Measurements from ENCODE around the gene SLC66A2.
"Not testable (repeated sequence)": the region's sequence is repeated elsewhere in the genome, so short reads cannot be mapped to it uniquely, and the experiment has no call there.

SLC66A2 gene

DNA sequence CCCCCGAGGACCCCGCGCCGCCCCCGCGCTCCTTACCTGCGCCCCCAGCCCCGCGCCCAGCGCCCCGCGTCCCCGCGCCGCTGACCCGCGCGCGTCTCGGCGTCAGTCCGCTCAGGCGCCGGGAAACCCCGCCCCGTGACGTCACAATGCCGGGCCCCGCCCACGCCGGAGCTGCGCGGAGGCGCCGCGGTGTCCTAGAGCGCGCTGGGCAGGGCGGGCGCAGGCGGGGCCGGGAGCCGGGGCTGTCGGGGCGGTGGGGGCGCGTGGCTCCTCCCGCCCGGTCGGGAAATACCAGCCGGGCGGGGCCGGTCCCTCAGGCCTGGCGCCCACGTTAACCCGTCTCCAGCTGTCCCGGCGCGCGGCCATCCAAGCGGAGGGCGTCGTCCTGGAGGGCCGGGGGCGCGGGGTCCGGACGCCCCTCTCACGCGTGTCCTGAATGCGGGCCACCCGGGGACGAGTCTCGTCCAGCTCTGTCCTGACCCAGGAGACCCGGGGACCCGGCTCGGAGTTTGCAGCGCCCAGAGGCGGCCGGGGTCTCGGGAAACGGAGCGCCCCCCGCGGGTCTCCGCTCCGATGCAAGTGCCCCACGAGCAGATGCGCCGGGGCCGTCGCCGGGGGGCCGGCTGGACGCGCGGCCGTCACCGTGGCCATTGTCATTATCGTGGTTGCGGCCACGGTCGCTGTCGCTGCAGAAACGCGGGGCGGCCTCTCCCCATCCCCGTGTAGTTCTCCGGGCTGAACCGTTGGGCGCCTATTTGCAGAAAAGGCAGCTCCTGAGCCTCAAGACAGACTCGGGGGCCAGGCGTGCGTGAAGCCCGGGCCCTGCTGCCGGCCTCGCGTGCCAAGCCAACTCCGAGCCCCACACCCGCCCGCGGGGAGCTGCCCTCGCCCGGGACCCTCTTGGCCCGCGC lies at the start of gene SLC66A2:
SLC66A2 (minus strand) TSS at position 109 of the 911 bp plus-strand sequence. CDS start 727 bp downstream, outside the sequence.
- peak; percentile 92 to 93 for DNase-seq (ENCODE audit: low read depth in 2 of 2)

- no peak for DNase-seq (ENCODE audit: low read depth in 2 of 2)
These were observed 49.4 kb upstream of the SLC66A2 start for GRCh38 chr18:80000877-80001276.

DNA sequence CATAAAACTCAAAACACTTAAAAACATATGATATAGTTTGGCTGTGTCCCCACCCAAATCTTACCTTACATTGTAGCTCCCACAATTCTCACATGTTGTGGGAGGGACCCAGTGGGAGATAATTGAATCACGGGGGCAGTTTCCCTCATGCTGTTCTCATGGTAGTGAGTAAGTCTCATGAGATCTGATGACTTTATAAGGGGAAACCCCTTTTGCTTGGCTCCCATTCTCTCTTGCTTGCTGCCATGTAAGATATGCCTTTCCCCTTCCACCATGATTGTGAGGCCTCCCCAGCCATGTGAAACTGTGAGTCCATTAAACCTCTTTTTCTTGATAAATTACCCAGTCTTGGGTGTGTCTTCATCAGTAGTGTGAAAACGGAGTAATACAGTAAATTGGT lies 48.2 kb upstream of the SLC66A2 start:
- not testable (repeated sequence) for DNase-seq (ENCODE audit: low read depth in 2 of 2)

DNA sequence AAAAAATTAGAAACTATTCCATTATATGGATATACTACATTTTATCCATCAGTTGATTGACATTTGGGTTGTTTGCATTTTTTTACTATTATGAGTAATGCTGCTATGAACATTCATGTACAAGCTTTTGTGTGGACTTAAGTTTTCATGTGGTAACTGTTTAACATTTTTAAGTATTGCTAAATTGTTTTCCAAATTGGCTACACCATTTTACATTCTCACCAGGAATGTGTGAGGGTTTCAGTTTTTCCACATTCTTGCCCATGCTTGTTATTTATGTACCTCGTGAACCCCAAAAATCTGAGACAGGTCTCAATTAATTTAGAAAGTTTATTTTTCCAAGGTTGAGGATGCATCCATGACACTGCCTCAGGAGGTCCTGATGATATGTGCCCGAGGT lies 40.0 kb upstream of the SLC66A2 start:
- DNase-seq (ENCODE audit: low read depth in 2 of 2): no peak

GRCh38 chr18:79989195-79989497 lies 37.7 kb upstream of the SLC66A2 start:
- no peak for DNase-seq (ENCODE audit: low read depth in 2 of 2)

GRCh38 chr18:79988451-79989194 lies 37.2 kb upstream of the SLC66A2 start, which contains the start of gene TXNL4A:
TSS of gene TXNL4A (minus strand) at chr18:79988563. CDS start at chr18:79988392, 171 bp downstream.
- DNase-seq (ENCODE audit: low read depth in 2 of 2): peak; percentile 73 to 80

DNA sequence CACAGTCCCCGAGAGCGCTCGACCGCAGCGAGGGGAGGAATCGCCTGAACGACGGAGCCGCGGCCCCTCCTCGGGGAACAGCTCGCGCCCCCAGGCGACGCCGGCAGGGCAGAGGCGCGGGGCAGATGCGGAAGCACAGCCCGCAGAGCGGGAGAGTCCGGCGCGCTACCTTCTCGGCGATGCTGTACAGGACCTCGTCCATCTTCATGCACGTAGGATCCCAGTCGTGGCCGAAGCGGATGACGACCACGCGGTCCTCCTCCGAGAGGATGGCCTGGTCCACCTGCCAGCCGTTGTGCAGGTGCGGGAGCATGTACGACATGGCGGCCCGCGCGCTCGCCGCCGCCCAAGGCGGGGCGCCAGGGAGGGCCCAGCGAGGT lies 36.6 kb upstream of the SLC66A2 start:
- peak; percentile 33 to 48 for DNase-seq (ENCODE audit: low read depth in 2 of 2)

DNA sequence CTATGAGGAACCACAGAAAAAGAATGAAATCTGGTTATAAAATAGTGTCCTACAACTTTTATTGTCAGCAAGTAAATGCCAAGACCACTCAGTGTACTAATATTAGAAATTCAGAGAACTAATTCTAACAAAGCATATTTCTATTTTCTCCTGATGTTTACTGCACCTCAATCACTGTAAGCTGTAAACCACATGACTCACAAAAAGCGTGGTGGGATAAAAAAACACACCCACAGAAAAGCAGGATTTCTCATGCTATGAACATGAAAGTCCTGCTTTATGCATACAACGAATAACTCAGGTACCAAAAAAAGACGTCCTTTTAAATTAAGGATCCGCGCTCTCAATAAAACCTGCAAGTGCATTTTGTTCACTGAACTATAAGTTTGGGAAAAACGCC lies 36.1 kb upstream of the SLC66A2 start:
- no peak for DNase-seq (ENCODE audit: low read depth in 2 of 2)

DNA sequence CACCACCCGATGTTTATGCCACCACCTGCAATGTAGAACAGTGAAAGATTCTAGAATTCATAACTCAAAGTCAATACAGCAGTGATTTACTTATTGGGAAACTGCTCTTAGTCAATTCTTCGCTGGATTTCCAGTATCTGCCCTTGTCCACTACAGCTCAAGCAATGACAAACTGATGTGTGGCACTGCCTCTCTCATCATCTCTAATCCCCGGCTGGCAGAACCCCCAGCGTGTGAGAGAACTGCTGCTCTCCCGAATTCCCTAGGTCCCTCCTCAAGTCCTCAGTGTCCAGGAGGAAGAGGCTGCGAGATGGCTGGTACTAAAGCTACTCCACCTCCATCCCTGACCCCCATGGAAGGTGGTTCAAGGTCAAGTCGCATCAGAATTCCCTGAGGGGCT lies 35.3 kb upstream of the SLC66A2 start:
- no peak for DNase-seq (ENCODE audit: low read depth in 2 of 2)

DNA sequence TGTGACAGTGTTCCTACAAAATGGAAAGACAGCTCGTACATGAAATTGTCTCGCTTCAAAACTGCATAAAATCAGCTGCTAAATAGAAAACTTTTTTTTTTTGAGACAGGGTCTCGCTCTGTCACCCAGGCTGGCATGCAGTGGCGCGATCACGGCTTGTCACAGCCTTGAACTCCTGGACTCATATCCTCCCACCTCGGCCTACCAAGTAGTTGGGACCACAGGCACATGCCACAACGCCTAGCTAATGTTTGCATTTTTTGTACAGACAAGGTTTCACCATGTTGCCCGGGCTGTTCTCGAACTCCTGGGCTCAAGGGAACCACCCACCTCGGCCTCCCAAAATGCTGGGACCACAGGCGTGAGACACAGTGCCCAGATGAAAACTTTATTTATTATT lies 33.7 kb upstream of the SLC66A2 start:
- no peak for DNase-seq (ENCODE audit: low read depth in 2 of 2)

- DNase-seq (ENCODE audit: low read depth in 2 of 2): no peak
These were observed 32.3 kb upstream of the SLC66A2 start for GRCh38 chr18:79983793-79984192.

DNA sequence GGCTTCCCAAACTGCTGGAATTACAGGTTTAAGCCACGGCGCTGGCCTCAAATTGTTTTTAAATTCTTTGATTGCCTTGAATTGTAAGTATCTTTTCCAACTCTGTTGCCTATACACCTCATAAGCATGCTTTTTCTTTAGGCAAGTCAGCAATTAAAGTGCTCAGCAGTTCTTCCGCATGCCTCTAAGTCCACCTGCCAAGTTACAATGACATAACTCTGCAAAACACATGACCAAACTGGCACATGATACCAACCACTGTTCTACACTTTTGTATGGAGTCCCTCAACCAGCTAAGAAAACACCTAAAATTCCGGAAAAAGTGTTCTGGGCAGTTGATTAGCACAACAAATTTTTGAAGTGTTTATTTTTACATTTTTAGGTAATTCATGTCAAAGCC lies 31.8 kb upstream of the SLC66A2 start:
- no peak for DNase-seq (ENCODE audit: low read depth in 2 of 2)

DNA sequence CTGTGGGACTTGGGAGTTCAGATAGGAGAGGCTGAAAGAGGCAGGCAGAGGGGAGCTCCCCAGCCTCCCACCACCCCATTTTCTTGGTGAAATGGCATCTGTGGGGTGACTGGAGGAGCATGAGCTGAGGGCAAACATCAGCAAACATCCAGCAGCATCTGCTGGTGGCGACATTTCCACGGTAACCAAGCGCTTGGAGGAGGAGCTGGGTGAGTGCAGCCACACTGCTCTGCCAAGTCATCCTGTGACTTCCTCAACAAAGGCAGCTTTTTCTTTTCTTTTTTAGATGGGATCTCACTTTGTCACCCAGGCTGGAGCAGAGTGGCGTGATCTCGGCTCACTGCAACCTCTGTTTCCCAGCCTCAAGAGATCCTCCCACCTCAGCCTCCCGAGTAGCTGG lies 31.3 kb upstream of the SLC66A2 start:
- DNase-seq (ENCODE audit: low read depth in 2 of 2): no peak

- no peak for DNase-seq (ENCODE audit: low read depth in 2 of 2)
These were observed 29.1 kb upstream of the SLC66A2 start for GRCh38 chr18:79980585-79980984.

GRCh38 chr18:79979843-79980242 lies 28.4 kb upstream of the SLC66A2 start:
- DNase-seq (ENCODE audit: low read depth in 2 of 2): no peak

GRCh38 chr18:79975985-79976680 lies 24.7 kb upstream of the SLC66A2 start:
- no peak for DNase-seq (ENCODE audit: low read depth in 2 of 2)

- DNase-seq (ENCODE audit: low read depth in 2 of 2): no peak
These were observed 23.6 kb upstream of the SLC66A2 start for GRCh38 chr18:79975043-79975442.

DNA sequence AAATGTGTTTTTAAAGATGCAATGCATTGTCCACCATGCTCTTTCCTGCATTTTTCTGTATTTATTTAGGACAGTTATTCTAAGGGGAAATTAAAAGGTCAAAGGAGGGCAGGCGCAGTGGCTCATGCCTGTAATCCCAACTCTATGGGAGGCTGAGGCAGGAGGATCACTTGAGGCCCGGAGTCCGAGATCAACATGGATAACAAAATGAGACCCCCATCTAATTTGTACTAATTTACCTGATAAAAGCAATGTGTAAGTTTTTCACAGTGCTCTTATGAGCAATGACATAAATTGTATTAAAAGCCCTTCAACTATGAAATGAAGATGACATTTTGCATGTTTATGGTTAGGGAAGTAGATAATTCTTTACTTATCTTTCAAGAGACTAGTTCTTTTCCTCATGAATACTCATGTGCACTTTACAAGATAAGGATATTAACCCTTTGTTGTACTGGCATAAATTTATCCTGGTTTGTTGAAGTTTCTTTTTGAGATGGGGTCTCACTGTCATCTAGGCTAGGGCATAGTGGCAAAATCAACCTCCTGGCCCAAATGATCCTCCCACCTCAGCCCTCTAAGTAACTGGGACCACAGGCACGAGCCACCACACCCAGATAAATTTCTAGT lies 22.7 kb upstream of the SLC66A2 start:
- no peak for DNase-seq (ENCODE audit: low read depth in 2 of 2)

- DNase-seq (ENCODE audit: low read depth in 2 of 2): no peak
These were observed 22.1 kb upstream of the SLC66A2 start for GRCh38 chr18:79973517-79973916.

- no peak for DNase-seq (ENCODE audit: low read depth in 2 of 2)
These were observed 21.3 kb upstream of the SLC66A2 start for GRCh38 chr18:79972720-79973119.

- no peak for DNase-seq (ENCODE audit: low read depth in 2 of 2)
These were observed 20.5 kb upstream of the SLC66A2 start for GRCh38 chr18:79971986-79972385.

All from stimulated activated CD8-positive, alpha-beta memory T cell treated with anti-CD3 and anti-CD28 coated beads, Interleukin-2, amount 100 ng/mL, for 48 hours (primary cell).